Progenitor cell of endocrine pancreas (in vitro differentiated cells): ENCODE measurements around the gene COL26A1. TPM values are rescaled to one million over a fixed set of nuclear protein-coding genes. Genes with fewer than 3 reads are reported as not detected.

Source experiments
- DNase-seq: peaks from one replicate; pipeline ENCODE4 v3.0.0; 2021; ENCODE audit warnings: low spot score; ENCODE audit not compliant: unreplicated experiment
- H3K27ac Mint-ChIP-seq: 2 replicates; pipeline ENCODE4 v1.8.0; 2021; ENCODE audit warnings: mild to moderate bottlenecking, moderate library complexity, mixed read lengths
- H3K27me3 Mint-ChIP-seq: 2 replicates; pipeline ENCODE4 v1.8.0; 2021; ENCODE audit warnings: mixed read lengths
- H3K36me3 Mint-ChIP-seq: 2 replicates; pipeline ENCODE4 v1.8.0; 2022; ENCODE audit warnings: mixed read lengths; ENCODE audit not compliant: insufficient read depth
- H3K4me1 Mint-ChIP-seq: 2 replicates; pipeline ENCODE4 v1.8.0; 2021; ENCODE audit warnings: low read depth, mixed read lengths
- H3K4me3 Mint-ChIP-seq: 2 replicates; pipeline ENCODE4 v1.8.0; 2021; ENCODE audit warnings: low read depth, mild to moderate bottlenecking, moderate library complexity, mixed read lengths
- H3K9me3 Mint-ChIP-seq: 2 replicates; pipeline ENCODE4 v1.8.0; 2021; ENCODE audit warnings: low read depth, mixed read lengths
- CTCF ChIP-seq: fragments of 200-600 bp; sonication (generic); IDR thresholded peaks from one replicate; pipeline ENCODE4 v1.5.0; 2021; ENCODE audit warnings: antibody characterized with exemption, mild to moderate bottlenecking; ENCODE audit not compliant: unreplicated experiment
- total RNA-seq: library from RNA; stranded (reverse); gene quantifications from 2 replicates; pipeline ENCODE4 v1.2.1, GENCODE V29; 2021

Gene COL26A1
- total RNA-seq, 1 donor from 2014 or later: 46.2 TPM

- Mint-ChIP-seq H3K9me3 (no peaks in the 10 kb centered on the region), H3K36me3 (no peaks in the 10 kb centered on the region), H3K27me3 (no peaks in the 10 kb centered on the region), H3K4me1 (no peaks in the 10 kb centered on the region), H3K27ac (no peak overlapping the region), H3K4me3 (no peak overlapping the region)
- no peak for TF ChIP-seq CTCF
- no peak for DNase-seq
Observed at GRCh38 chr7:101330011-101330484, 32.6 kb upstream of the COL26A1 start.

DNA sequence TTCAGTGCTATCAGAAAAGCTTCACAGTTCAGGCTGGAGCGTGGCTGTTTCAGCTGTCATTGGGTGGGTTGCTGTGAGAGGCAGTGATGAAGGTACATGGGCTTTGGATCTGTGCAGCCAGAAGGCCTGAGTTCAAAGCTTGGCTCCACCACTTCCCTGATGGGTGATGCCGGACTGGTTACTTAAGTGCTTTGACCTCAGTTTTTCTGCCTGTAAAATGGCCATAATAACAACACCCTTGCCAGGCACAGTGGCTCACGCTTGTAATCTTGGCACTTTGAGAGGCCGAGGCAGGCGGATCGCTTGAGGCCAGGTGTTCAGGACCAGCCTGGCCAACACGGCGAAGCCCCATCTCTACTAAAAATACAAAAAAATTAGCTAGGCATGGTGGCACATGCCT lies 30.6 kb upstream of the COL26A1 start:
- Mint-ChIP-seq H3K36me3 (no peaks in the 10 kb centered on the region), H3K4me1 (no peaks in the 10 kb centered on the region), H3K27me3 (no peaks in the 10 kb centered on the region), H3K9me3 (no peaks in the 10 kb centered on the region), H3K4me3 (no peak overlapping the region), H3K27ac (no peak overlapping the region)
- TF ChIP-seq CTCF: no peak
- no peak for DNase-seq

- H3K27ac Mint-ChIP-seq: no peak overlapping the region
- no peak for TF ChIP-seq CTCF
- DNase-seq: no peak
- no peaks in the 10 kb centered on the region for H3K27me3 Mint-ChIP-seq
- H3K9me3 Mint-ChIP-seq: no peaks in the 10 kb centered on the region
- H3K36me3 Mint-ChIP-seq: no peaks in the 10 kb centered on the region
- no peak overlapping the region for H3K4me3 Mint-ChIP-seq
- no peaks in the 10 kb centered on the region for H3K4me1 Mint-ChIP-seq
Observed at GRCh38 chr7:101333912-101334311, 28.8 kb upstream of the COL26A1 start.

- H3K27ac Mint-ChIP-seq: no peak overlapping the region
- TF ChIP-seq CTCF: no peak
- H3K27me3 Mint-ChIP-seq: peaks cover 6% of the 10 kb centered on the region
- peaks cover 2% of the 10 kb centered on the region for H3K4me1 Mint-ChIP-seq
- DNase-seq: no peak
- no peaks in the 10 kb centered on the region for H3K9me3 Mint-ChIP-seq
- no peak overlapping the region for H3K4me3 Mint-ChIP-seq
- H3K36me3 Mint-ChIP-seq: no peaks in the 10 kb centered on the region
Observed at GRCh38 chr7:101340379-101340778, 22.3 kb upstream of the COL26A1 start.

DNA sequence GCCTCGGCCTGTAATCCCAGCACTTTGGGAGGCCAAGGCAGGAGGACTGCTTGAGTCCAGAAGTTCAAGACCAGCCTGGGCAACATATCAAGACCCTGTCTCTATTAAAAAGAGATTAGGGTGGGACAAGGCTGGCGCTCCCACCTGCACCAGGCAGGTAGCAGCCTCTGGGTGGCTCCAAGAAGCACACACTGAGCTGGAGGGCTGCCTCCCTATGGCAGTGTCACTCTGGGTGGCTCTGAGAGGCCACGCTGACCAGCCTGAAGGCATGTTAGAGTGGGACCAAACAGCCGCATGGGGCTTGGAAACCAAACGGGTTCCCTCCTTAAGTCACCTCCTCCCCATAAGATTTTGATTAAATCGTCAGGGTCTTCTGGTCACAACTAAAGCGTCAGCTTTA lies 19.8 kb upstream of the COL26A1 start:
- H3K27me3 Mint-ChIP-seq: peaks cover 6% of the 10 kb centered on the region
- no peaks in the 10 kb centered on the region for H3K36me3 Mint-ChIP-seq
- DNase-seq: no peak
- H3K4me3 Mint-ChIP-seq: no peak overlapping the region
- peaks cover 2% of the 10 kb centered on the region for H3K4me1 Mint-ChIP-seq
- no peaks in the 10 kb centered on the region for H3K9me3 Mint-ChIP-seq
- no peak for TF ChIP-seq CTCF
- no peak overlapping the region for H3K27ac Mint-ChIP-seq
